ENCODE measurements around the gene KLF16. TPM values are rescaled to one million over a fixed set of nuclear protein-coding genes. Genes with fewer than 3 reads are reported as not detected.
A peak's percentile ranks its signal among the peaks of the same experiment; 100 is the strongest.

KLF16 gene
- total RNA-seq, 1 donor: 10.4 TPM

- no peak overlapping the region for H3K4me3 ChIP-seq (ENCODE audit: low read depth, low read length)
- no peak for TF ChIP-seq CTCF (IDR thresholded peaks at IDR 0.05; ENCODE audit: insufficient read depth, low read depth, low read length)
- no peak for DNase-seq (ENCODE audit: low read depth)
Measured at GRCh38 chr19:1871140-1871597, 7.8 kb upstream of the KLF16 start.

DNA sequence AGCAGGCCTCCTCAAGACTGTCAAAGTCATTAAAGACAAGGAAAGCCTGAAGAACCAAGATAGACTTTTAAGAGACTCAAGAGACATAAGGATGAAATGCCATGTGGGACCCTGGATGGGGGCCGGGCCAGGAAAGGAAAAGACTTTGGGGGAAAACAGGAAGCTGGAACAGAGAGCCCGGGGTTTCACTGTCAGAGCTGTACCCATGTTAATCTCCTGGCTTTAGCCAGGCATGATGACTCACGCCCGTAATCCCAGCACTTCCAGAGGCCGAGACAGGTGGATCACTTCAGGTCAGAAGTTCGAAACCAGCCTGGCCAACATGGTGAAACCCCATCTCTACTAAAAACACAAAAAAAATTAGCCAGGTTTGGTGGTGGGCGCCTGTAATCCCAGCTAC lies 5.6 kb upstream of the KLF16 start:
- no peak for TF ChIP-seq CTCF (IDR thresholded peaks at IDR 0.05; ENCODE audit: insufficient read depth, low read depth, low read length)
- DNase-seq (ENCODE audit: low read depth): no peak
- H3K4me3 ChIP-seq (ENCODE audit: low read depth, low read length): no peak overlapping the region

GRCh38 chr19:1867349-1867724 lies 4.0 kb upstream of the KLF16 start:
- no peak for TF ChIP-seq CTCF (IDR thresholded peaks at IDR 0.05; ENCODE audit: insufficient read depth, low read depth, low read length)
- no peak for DNase-seq (ENCODE audit: low read depth)
- no peak overlapping the region for H3K4me3 ChIP-seq (ENCODE audit: low read depth, low read length)

DNA sequence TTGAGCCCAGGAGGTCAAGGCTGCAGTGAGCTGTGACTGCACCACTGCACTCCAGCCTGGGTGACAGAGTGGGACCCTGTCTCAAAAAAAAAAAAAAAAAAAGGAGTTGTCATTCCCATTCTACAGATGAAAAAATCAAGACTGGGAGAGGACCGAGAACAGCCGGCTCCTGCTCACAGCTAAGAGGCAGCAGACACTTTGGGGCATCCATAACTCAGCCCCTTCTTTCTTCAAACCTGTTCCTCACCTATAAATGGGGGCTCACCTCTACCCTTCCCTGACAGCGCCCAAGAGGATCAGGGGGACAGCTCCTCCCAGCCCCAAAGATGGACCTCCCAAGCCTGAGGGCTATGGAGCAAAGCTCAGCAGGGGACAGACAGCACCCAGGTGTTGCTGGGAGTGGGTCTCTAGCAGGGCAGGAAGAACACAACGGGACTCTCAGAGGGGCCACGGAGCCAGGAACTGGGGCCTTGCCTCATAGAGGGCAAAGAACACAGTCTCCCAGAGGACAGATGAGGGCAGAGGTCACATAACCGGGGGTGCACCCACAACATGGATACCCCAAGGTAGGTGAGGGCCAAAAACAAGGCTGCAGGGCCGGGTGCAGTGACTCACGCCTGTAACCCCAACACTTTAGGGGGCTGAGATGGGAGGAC lies 3.4 kb upstream of the KLF16 start:
- no peak overlapping the region for H3K4me3 ChIP-seq (ENCODE audit: low read depth, low read length)
- DNase-seq (ENCODE audit: low read depth): no peak
- TF ChIP-seq CTCF (IDR thresholded peaks at IDR 0.05; ENCODE audit: insufficient read depth, low read depth, low read length): no peak

- no peak for DNase-seq (ENCODE audit: low read depth)
- peak overlapping the region; percentile 81 for H3K4me3 ChIP-seq (ENCODE audit: low read depth, low read length)
- no peak for TF ChIP-seq CTCF (IDR thresholded peaks at IDR 0.05; ENCODE audit: insufficient read depth, low read depth, low read length)
Measured at GRCh38 chr19:1865172-1866010, 2.0 kb upstream of the KLF16 start.

DNA sequence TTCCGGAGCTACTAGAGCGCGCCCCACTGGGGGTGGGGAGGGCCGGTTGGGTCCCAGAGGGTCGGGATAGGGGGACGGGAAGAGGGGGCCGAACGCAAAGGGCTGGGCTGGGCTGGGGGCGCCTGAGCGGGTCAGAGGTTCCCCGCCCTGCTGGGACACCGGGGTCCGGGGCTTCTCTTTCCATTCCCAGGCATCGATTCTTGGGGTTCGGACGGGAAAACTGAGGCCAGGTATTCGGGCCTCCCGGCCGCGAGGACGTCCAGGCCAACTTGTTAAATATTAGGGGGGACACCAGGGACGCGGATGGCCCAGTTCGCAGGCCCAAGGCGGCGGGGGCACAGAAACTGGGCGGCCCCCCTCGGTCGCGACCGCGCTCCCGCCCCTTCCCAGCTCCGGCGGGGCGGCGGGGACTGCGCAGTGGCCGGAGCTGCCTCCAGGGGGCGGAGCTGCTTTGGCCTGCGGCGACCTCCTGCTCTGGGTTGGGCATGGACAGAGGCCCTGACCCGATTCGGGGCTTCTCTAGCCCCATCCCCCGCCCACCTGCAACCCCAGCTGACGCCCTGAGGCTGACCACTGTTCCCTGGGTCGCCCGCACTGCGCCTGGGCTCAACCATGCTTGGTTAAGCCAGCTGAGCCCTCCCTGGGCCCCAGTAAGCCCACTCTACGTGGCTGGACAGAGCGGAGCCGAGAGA lies 1.2 kb upstream of the KLF16 start:
- peak; percentile 67 for TF ChIP-seq CTCF (IDR thresholded peaks at IDR 0.05; ENCODE audit: insufficient read depth, low read depth, low read length)
- peak overlapping the region; percentile 81 for H3K4me3 ChIP-seq (ENCODE audit: low read depth, low read length)
- DNase-seq (ENCODE audit: low read depth): no peak
